Large intestine (tissue), 3 donors: ENCODE data around the gene MSI2. TPM values are rescaled to one million over a fixed set of nuclear protein-coding genes. Genes with fewer than 3 reads are reported as not detected.
A peak's percentile ranks its signal among the peaks of the same experiment; 100 is the strongest.

Experiments
- DNase-seq, 2 donors: peaks; one replicate each; pipeline versions ENCODE4 v3.0.0 to v3.0.0-alpha.2; 2013
- H3K27ac ChIP-seq: one replicate; pipeline ENCODE4 v1.5.1; 2013; ENCODE audit warnings: low read length
- H3K27me3 ChIP-seq: 2 replicates; pipeline ENCODE4 v1.6.1; 2013; ENCODE audit warnings: low read length; ENCODE audit not compliant: control insufficient read depth, insufficient read depth
- H3K36me3 ChIP-seq: 2 replicates; pipeline ENCODE4 v1.6.1; 2013; ENCODE audit warnings: low read length; ENCODE audit not compliant: control insufficient read depth, insufficient read depth
- H3K4me1 ChIP-seq: one replicate; pipeline ENCODE4 v1.6.1; 2013; ENCODE audit warnings: low read length; ENCODE audit not compliant: control insufficient read depth, insufficient read depth
- H3K4me3 ChIP-seq: one replicate; pipeline ENCODE4 v1.5.1; 2013; ENCODE audit warnings: low read length
- H3K9me3 ChIP-seq: one replicate; pipeline ENCODE4 v1.6.1; 2013; ENCODE audit warnings: mild to moderate bottlenecking, low read depth, low read length, moderate library complexity; ENCODE audit not compliant: control insufficient read depth
- WGBS: methylation state at CpG from one replicate; pipeline ENCODE4 v1.1.5; 2013; ENCODE audit warnings: low lambda C conversion rate; ENCODE audit not compliant: insufficient coverage; 5-methylcytosine and 5-hydroxymethylcytosine counted together
- polyA plus RNA-seq: library from polyadenylated mRNA; unstranded; fragments of 120-200 nt; gene quantifications from one replicate; pipeline ENCODE4 v1.2.1, GENCODE V29; 2013

MSI2 gene
- polyA plus RNA-seq, 1 donor, result 46.1 TPM

DNA sequence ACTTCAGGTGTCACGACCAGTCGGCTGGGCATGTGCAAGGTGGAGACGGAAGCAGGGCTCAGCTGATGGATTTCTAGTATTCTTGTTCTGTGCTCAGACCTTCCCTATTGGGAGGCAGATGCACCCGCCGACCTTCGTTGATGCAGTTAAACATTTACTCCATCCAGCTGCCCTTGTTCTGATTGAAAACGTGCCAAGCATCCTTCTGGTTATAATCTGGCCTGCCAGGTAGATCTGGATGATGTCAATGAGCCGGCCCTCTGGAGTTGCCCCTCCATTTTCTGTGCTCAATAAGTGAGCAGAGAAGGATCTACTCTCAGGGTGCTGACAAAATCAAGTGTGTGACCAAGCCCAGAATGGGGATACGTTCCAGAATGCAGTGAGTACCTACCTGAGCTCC, 450.4 kb downstream of the MSI2 start:
- H3K4me1 ChIP-seq, result no peaks in the 10 kb centered on the region
- H3K9me3 ChIP-seq, result no peaks in the 10 kb centered on the region
- no peaks in the 10 kb centered on the region for H3K36me3 ChIP-seq
- H3K27ac ChIP-seq, result no peak overlapping the region
- H3K4me3 ChIP-seq, result no peak overlapping the region
- no peaks in the 10 kb centered on the region for H3K27me3 ChIP-seq
- no CpG with 5 or more reads among the region's 9 CpGs for WGBS
- DNase-seq, result peak in 1 of 2 donors; percentile 39

DNA sequence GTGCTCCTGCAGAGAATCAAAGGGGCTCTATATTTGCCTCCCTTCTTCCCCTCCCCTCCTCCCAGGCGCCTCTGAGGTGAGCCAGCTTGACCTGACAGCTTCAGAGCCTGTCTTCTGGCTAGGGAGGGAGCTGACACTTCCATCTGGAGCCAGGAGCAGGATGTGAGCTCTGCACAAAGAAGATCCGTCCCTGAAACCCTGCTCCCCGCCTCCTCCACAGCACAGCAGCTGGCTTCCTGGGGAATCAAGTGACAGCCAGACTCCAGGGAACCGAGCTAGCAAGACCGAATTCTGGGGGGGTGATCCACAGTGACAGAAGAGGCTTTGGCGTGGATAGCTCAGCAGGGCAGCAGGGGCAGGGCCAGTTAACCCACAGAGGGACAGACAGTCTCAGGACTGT, 451.6 kb downstream of the MSI2 start:
- Histone ChIP-seq H3K9me3 (no peaks in the 10 kb centered on the region), H3K36me3 (no peaks in the 10 kb centered on the region), H3K4me3 (no peak overlapping the region), H3K27ac (no peak overlapping the region), H3K4me1 (no peaks in the 10 kb centered on the region), H3K27me3 (no peaks in the 10 kb centered on the region)
- peak in 1 of 2 donors; percentile 26 for DNase-seq
- no CpG with 5 or more reads among the region's 6 CpGs for WGBS

DNA sequence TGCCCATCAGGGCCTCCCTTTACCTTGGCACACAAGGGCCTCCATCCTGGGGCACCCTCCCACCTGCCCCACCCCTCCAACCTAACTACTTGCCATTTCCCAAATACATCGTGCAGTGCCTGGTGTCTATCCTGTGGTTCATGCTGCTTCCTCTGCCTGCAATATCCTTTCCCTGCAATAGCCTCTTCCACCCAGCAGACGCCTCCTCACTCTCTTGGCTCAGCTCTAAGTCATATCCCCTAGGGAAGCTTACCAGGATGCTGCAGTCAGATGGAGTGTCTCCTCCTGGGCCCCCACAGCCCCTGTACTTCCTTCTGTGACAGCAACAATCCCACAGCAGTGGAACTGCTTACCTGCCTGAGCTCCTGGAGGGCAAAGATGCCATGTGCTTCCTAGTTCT, 452.1 kb downstream of the MSI2 start:
- no peak for DNase-seq

DNA sequence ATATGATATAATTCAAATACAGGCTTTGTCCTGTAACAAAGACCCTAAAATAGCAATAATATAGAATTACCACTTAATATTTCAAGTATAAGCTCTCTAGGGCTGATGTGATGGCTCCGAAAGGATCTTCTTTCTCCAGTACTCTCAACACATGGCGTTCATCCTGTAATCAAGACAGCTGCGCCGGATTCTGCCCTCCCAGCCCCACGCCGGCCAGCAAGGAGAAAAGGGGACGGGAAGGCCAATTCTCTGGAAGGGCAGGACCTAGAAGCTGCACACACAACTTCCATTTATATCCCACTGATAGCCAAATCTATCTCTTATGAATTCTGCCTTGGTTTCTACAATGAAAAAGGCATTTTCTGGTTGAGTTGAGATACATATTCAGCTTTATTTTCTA, 456.8 kb downstream of the MSI2 start:
- no peaks in the 10 kb centered on the region for H3K36me3 ChIP-seq
- H3K9me3 ChIP-seq, result no peaks in the 10 kb centered on the region
- peaks cover 17% of the 10 kb centered on the region for H3K27me3 ChIP-seq
- WGBS, result no CpG with 5 or more reads among the region's 7 CpGs
- no peak overlapping the region for H3K4me3 ChIP-seq
- H3K27ac ChIP-seq, result no peak overlapping the region
- DNase-seq, result no peak
- H3K4me1 ChIP-seq, result no peaks in the 10 kb centered on the region

More for the DNA sequence above, 452.1 kb downstream of the MSI2 start:
- Histone ChIP-seq H3K27ac (no peak overlapping the region), H3K4me1 (no peaks in the 10 kb centered on the region), H3K27me3 (no peaks in the 10 kb centered on the region), H3K9me3 (no peaks in the 10 kb centered on the region), H3K36me3 (no peaks in the 10 kb centered on the region), H3K4me3 (no peak overlapping the region)
- no CpG with 5 or more reads among the region's 2 CpGs for WGBS

DNA sequence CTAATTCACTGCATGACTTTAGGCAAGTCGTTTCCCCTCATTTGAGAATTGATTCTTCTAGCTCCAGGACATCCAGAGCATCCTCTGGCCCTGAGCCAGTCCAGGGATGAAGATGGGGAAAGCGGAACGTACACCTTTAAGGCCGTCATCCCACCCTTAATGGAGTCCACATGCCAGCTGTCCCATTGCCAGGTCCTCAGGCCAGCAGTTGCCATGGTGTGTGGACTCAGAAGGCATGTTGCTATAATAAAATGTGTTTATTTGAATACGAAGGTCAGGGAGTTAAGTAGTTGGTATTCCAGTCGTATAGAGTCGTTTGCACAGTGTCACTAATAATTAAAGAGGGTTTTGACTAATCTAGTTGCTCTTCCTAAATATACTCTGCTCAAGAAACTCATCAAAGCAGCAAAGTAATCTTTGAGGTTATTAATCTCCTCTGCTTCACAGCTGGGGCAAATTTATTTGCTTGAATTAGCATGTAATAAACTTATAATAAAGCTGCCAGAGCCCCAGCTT, 458.4 kb downstream of the MSI2 start:
- no peak for DNase-seq
- WGBS, result no CpG with 5 or more reads among the region's 7 CpGs
- Histone ChIP-seq H3K27ac (no peak overlapping the region), H3K27me3 (peaks cover 25% of the 10 kb centered on the region), H3K9me3 (no peaks in the 10 kb centered on the region), H3K36me3 (no peaks in the 10 kb centered on the region), H3K4me3 (no peak overlapping the region), H3K4me1 (no peaks in the 10 kb centered on the region)

DNA sequence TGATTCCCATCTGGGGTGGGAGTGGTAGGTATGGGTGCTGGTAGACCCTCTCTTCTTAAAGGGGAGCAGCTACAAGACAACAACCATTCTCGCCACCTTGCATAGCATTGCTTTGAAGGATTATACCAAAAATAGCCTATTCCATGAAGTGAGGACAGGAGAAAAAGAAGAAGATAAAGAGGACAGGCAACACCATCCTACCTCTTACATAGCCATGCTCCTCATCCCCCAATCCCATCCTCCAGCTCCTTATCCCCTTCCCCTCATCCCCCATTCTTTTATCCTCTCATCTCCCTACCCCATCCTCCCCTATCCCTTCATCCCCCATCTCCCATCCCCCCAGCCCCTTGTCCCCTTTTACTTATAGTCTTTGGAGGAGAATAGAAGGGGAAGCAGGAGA, 459.7 kb downstream of the MSI2 start:
- WGBS, result no CpG with 5 or more reads among the region's 1 CpG
- no peak for DNase-seq
- H3K4me1 ChIP-seq, result no peaks in the 10 kb centered on the region
- H3K9me3 ChIP-seq, result no peaks in the 10 kb centered on the region
- no peak overlapping the region for H3K4me3 ChIP-seq
- no peak overlapping the region for H3K27ac ChIP-seq
- H3K27me3 ChIP-seq, result peaks cover 25% of the 10 kb centered on the region
- H3K36me3 ChIP-seq, result no peaks in the 10 kb centered on the region

DNA sequence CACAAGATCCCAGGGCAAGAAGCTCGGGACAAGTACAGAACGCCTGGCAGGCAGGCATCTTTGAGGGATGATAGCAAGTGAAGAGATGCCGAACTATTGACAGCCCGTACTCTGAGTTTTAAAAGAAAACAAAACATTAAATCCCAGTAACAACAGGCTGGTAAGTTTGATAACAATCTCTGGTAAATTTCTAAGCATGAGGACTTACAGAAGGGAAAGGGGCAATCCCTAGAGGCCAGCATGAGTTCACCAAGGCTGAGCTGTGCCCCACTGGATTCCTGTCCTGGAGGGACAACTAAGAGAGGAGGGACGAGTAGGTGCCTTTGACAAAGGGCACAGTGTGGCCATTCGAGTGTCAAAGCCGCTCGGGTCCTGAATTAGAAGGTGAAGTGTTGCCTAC, 462.6 kb downstream of the MSI2 start:
- Histone ChIP-seq H3K9me3 (no peaks in the 10 kb centered on the region), H3K27me3 (peaks cover 20% of the 10 kb centered on the region), H3K4me3 (no peak overlapping the region), H3K27ac (no peak overlapping the region), H3K4me1 (no peaks in the 10 kb centered on the region), H3K36me3 (no peaks in the 10 kb centered on the region)
- no peak for DNase-seq
- WGBS, result no CpG with 5 or more reads among the region's 8 CpGs

DNA sequence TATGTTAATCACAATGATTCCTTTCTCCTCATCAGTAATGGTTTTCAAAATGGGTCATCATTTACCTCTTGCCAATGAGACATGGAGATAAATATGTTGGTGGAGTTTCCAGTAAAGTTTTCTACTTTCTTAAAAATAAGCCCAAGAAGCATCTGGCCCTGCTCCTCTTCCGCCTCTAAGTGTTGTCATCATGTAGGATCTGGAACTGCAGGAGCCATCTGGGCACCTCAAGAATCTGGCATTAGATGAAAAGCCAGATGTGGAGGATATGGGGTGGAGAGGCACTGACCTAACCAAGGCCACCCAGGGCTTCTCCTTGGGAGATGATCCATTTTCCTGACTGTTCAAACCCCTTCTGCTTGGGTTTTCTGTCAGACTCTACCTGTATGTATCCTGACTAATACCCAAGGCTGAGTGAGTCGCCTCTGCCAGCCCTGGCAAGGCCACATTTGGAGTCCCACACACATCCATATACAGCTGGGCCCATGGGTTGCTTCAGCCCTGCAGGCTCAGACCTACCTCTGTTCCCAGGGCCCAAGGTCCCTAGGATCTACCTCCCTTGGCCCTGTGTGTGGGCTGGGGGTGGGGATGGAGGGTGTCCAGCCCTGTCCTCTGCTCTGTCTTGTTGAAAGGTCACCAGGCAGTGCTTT, 464.2 kb downstream of the MSI2 start:
- no peak overlapping the region for H3K27ac ChIP-seq
- peaks cover 12% of the 10 kb centered on the region for H3K27me3 ChIP-seq
- no CpG with 5 or more reads among the region's 2 CpGs for WGBS
- no peaks in the 10 kb centered on the region for H3K36me3 ChIP-seq
- no peaks in the 10 kb centered on the region for H3K9me3 ChIP-seq
- DNase-seq, result no peak
- no peak overlapping the region for H3K4me3 ChIP-seq
- no peaks in the 10 kb centered on the region for H3K4me1 ChIP-seq

DNA sequence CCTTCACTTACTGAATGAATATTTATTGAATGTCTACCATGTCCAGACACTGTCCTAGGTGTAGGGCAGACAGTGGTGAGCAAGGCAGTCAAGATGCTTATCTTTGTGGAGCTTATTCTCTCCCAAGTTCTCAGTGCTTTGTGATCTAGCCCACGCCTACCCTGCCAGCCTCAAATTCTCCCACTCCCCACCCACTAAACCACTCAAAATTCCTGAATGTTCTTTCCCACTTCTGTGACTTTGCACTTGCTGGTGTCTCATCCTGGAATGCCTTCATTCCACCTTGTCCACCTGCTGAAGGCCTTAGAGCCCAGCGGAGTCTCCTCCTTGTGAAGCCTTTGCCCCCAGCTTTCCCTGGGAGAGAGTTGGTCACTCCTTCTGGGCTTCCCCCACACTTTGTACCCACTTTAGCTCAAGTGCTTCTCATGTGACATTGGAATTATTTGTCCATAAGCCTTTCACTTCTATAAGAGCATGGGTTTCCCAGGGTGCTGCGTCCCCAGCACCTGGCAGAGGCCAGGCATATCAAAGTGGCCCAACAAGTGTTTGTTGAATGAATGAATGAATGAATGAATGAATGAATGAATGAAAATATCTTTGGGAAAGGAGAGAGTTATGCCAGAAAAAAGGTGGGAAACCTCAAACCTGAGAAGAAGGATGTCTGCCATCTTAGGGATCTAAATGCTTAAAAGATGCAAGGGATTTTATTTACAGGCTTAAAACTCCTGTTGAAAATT, 465.8 kb downstream of the MSI2 start:
- no peaks in the 10 kb centered on the region for H3K9me3 ChIP-seq
- H3K4me3 ChIP-seq, result no peak overlapping the region
- WGBS, result 82% methylated on average over 2 of the region's 3 CpGs

DNA sequence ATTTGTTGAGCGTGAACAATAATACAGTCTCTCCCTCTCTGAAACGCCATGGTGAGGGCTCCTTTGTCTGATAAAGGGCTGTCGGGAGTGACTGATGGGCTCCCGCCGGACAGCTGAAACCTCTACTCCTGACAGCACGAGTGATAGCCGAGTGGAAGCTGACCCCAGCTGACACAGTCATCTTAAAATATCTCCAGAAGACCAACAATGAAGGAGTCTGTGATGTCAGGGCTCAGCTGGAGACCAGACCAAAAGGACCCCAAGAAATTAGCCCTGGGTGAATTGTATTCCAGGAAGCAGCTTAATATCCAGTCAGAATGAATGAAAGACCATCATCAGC, 466.4 kb downstream of the MSI2 start:
- Histone ChIP-seq H3K9me3 (no peaks in the 10 kb centered on the region), H3K4me1 (no peaks in the 10 kb centered on the region), H3K27ac (no peak overlapping the region), H3K4me3 (no peak overlapping the region), H3K27me3 (peaks cover 7% of the 10 kb centered on the region), H3K36me3 (no peaks in the 10 kb centered on the region)
- no CpG with 5 or more reads among the region's 7 CpGs for WGBS
- no peak for DNase-seq

More for the DNA sequence above, 465.8 kb downstream of the MSI2 start:
- Histone ChIP-seq H3K27me3 (peaks cover 7% of the 10 kb centered on the region), H3K27ac (no peak overlapping the region), H3K36me3 (no peaks in the 10 kb centered on the region), H3K4me1 (no peaks in the 10 kb centered on the region)
- no peak for DNase-seq
